Activated CD4-positive, alpha-beta memory T cell treated with anti-CD3 and anti-CD28 coated beads, Interleukin-2, amount 10 ng/mL, durations not matched to agents 7 days and 5 days (primary cell): ENCODE results near the gene MAP3K19. TPM values are rescaled to one million over a fixed set of nuclear protein-coding genes. Genes with fewer than 3 reads are reported as not detected.

Experiments
- total RNA-seq, 2 experiments: library from RNA; stranded (reverse); gene quantifications; one replicate each; pipeline ENCODE4 v1.2.3, GENCODE V29; 2021

Gene MAP3K19
- total RNA-seq, 2 experiments from 2014 or later = not detected

Other genes starting within 250 kb of the MAP3K19 start
- not detected for gene ACMSD, start 208.8 kb downstream of the MAP3K19 start, total RNA-seq
- gene CCNT2, start 128.6 kb downstream of the MAP3K19 start, total RNA-seq = 10 to 100 TPM; 35.8 to 37.4 TPM
- 10 to 100 TPM; 22.9 to 23.0 TPM for gene RAB3GAP1, start 4.8 kb upstream of the MAP3K19 start, total RNA-seq